ENCODE results near the gene CPNE5.

- TF ChIP-seq CTCF (IDR thresholded peaks at IDR 0.05), result no peak
- TF ChIP-seq POLR2A (IDR thresholded peaks at IDR 0.05), result no peak
- no peak for TF ChIP-seq POLR2AphosphoS5 (IDR thresholded peaks at IDR 0.05)
- TF ChIP-seq EP300 (IDR thresholded peaks at IDR 0.05), result no peak
These were observed 121.9 kb downstream of the CPNE5 start for GRCh38 chr6:36717231-36717825.

Measured in sigmoid colon (tissue), 4 donors.